HG02642 (cell line): Measurements from ENCODE around the gene SLA2.
"Not testable (repeated sequence)": the region's sequence is repeated elsewhere in the genome, so short reads cannot be mapped to it uniquely, and the experiment has no call there.

Experiments used
- ATAC-seq: cut with Tn5 transposase; IDR thresholded peaks from one replicate; pipeline ENCODE4 v1.9.1; 2021; ENCODE audit warnings: mild to moderate bottlenecking; ENCODE audit not compliant: unreplicated experiment, poor library complexity

SLA2 gene

GRCh38 chr20:36647196-36648121 is 1.5 kb upstream of the SLA2 start:
- ATAC-seq, result no peak

- ATAC-seq, result no peak
Measured at GRCh38 chr20:36646678-36647077, 682 bp upstream of the SLA2 start.

DNA sequence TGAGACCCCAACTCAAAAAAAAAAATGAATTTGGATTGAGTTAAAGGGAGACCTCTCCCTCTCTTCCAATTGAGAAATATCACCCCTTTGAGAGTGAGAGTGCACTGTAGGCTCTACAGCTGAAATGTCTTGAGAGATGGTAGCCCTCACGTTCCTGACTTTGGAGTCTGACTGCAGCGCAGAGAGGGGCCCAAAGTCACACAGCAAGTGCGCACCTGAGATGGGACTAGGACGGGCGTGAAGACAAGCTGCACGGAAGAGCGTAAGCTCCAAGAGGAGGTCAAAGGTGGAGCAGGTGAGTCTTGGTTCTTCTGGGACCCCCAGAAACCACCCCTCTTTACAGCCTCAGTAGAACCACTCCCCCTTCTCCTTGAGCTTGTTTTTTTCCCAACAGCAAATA is 643 bp downstream of the SLA2 start:
- no peak for ATAC-seq

GRCh38 chr20:36644706-36645095 is 1.3 kb downstream of the SLA2 start:
- ATAC-seq, result no peak

GRCh38 chr20:36644032-36644705 is 1.8 kb downstream of the SLA2 start:
- no peak for ATAC-seq

DNA sequence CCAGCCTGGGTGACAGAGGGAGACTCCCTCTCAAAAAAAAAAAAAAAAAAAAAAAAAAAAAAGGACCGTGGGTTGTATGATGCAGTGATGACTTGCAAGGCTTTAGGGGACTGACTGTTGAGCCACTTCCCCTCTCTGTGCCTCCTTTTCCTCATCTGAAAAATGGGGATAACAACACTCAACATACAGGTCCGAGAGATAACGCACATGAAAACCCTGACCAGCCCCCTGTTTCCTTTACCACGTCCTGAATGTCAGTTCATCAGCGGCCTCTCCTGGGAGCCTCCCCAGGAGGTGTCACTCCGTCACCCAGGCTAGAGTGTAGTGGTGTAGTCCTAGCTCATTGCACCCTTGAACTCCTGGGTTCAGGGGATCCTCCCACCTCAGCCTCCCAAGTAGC is 3.9 kb downstream of the SLA2 start:
- ATAC-seq, result no peak

GRCh38 chr20:36641506-36641843 is 4.5 kb downstream of the SLA2 start:
- no peak for ATAC-seq

GRCh38 chr20:36638876-36639400 is 7.1 kb downstream of the SLA2 start:
- not testable (repeated sequence) for ATAC-seq

- ATAC-seq, result no peak
Measured at GRCh38 chr20:36634342-36634741, 11.7 kb downstream of the SLA2 start.

DNA sequence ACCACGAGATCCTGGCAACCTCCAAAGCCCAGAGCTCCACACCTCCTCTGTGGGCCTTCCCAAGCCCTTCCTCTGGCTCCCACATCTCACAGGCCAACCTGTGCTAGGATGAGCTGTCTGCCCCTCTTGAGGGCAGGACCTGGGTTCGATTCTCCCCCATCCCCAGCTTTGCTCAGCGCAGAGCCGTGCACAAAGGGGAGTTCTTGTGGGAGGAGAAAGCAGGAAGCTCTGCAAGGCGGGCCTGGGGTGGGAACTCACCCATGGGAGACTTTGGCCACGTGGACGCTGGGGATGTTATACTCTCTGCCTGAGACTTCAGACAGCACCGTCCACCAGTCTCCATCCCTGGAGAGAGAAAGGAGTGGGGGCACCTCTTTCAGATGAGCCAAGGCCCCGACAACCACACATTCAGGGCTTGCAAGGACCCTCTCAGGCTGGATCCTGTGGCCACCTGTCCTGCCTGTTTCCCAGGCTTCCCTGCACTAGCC is 12.7 kb downstream of the SLA2 start:
- ATAC-seq, result no peak

- no peak for ATAC-seq
Measured at GRCh38 chr20:36632487-36633284, 13.3 kb downstream of the SLA2 start.

DNA sequence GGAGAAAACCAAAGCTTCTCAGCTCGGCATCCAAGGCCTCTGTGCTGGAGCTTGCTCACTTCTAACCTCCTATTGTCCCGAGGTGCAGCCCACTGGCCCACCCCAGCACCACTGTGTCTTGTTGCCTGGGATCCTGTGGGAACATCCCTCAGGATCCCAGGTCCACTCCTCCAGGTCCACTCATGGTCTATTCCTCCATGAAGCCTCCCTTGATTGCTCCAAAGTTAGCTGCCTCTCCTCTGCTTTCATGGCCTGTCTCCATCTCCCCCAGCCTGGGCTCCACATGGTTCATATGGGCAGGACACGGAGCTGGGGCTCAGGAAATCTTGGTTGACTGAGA is 13.9 kb downstream of the SLA2 start:
- no peak for ATAC-seq

- ATAC-seq, result no peak
Measured at GRCh38 chr20:36631646-36632045, 14.3 kb downstream of the SLA2 start.

DNA sequence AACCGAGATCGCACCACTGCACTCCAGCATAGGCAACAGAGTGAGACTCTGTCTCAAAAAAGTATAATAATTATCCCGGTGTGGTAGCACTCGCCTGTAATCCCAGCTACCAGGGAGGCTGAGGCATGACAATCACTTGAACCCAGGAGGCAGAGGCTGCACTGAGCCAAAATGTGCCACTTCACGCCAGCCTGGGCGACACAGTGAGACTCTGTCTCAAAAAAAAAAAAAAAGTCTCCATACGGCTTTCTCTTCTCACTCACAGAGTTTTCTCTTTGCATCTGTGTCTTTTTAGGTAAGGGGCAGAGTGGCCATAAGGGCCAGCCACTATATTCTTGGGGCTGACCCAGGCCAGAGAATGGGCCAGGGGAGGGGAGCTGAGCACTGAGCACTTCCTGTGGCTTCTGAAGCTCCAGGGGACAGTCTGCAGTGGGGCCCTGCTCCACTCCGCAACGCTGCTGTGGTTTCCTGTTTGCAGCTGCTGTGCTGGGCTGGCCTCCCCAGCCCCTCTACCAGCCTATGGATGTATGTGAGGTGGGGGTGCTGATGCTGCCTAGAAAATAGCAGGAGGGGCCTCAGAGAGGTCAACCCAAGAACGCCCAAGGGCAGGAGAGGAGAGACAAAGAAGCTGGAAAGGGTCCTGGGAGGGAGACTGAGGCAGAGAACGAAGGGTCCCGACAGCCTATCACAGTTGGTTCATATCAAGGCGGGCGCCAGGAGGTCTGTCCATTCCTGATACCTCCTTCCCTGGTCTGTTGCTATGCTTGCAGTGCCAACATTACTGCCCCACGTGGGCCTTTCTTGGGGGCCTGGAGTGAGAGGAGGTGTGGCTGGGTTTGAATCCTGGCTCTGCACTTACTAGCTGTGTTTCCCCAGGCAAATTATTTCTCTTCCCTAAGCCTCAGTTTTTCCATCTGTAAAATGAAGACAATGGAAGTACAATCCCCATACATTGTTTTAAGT is 16.0 kb downstream of the SLA2 start:
- ATAC-seq, result no peak

DNA sequence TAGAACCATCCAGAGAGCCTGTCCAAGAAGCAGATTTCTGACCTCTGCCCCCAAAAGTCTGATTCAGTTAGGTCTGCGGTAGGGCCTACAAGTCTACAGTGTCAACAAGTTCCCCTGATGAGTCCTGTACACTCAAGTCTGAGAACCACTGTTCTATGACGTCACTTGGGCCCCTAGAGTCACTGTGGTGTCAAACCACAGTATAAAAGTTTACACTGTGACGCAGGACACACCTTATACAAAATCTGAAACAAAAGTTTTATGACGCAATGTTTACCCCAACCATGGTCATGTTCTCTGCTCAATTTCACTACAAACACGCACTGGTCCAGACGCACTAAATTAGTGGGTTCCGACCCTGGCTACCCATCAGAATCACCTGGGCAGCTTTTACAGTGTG is 17.9 kb downstream of the SLA2 start:
- no peak for ATAC-seq

- no peak for ATAC-seq
Measured at GRCh38 chr20:36624944-36625324, 21.1 kb downstream of the SLA2 start.

- ATAC-seq, result no peak
Measured at GRCh38 chr20:36624068-36624943, 21.7 kb downstream of the SLA2 start.

DNA sequence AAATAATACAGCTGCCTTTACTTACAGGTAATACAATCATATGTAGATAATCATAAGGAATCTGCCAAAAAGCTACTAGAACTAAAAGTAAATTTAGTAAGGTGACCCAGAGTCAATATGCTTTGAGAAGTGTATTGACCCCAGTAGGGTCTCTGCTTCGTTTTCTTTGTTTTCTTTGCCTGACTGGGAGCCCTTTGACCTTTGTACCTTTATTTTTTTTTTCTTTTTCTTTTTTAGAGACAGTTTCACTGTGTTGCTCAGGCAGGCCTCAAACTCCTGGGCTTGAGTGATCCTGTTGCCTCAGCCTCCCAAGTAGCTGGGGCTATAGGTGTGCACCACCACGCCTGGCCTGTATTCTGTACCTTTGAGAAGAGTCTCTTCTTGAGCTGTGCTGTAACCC is 22.6 kb downstream of the SLA2 start:
- ATAC-seq, result no peak

DNA sequence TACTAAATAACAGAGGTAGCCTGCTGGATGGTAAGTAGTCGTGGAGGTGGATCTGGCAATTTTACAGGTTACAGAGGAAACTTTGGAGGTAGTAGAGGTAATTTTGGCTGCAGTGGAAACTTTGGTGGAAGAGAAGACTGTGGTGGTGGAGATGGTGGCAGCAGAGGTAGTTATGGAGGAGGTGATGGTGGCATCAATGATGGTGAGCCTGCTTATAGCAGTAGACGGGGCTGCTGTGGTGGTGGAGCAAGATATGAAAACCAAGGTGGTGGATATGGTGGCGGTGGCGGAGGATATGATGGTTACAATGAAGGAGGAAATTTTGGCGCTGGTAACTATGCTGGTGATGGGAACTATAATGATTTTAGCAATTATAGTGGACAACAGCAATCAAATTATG is 25.1 kb downstream of the SLA2 start:
- no peak for ATAC-seq
